HUES6 (cell line): ENCODE measurements around the gene ANKRD6.

Experiments
- H3K27ac ChIP-seq: 2 replicates; pipeline ENCODE4 v1.7.0; 2013; ENCODE audit warnings: low read depth, mild to moderate bottlenecking, low read length, inconsistent platforms
- H3K27me3 ChIP-seq: 2 replicates; pipeline ENCODE4 v1.6.1; 2013; ENCODE audit warnings: low read length; ENCODE audit not compliant: control insufficient read depth, insufficient read depth
- H3K36me3 ChIP-seq: 2 replicates; pipeline ENCODE4 v1.6.1; 2013; ENCODE audit warnings: low read length; ENCODE audit not compliant: control insufficient read depth, insufficient read depth
- H3K4me1 ChIP-seq: 2 replicates; pipeline ENCODE4 v1.6.1; 2013; ENCODE audit warnings: low read length; ENCODE audit not compliant: control insufficient read depth, insufficient read depth
- H3K4me3 ChIP-seq: 2 replicates; pipeline ENCODE4 v1.5.1; 2013; ENCODE audit warnings: low read depth, low read length
- H3K9ac ChIP-seq: one replicate; pipeline ENCODE4 v1.6.1; 2013; ENCODE audit warnings: mild to moderate bottlenecking, low read length
- H3K9me3 ChIP-seq: 2 replicates; pipeline ENCODE4 v1.6.1; 2013; ENCODE audit warnings: low read depth, low read length; ENCODE audit not compliant: control insufficient read depth, insufficient read depth

The ANKRD6 gene

DNA sequence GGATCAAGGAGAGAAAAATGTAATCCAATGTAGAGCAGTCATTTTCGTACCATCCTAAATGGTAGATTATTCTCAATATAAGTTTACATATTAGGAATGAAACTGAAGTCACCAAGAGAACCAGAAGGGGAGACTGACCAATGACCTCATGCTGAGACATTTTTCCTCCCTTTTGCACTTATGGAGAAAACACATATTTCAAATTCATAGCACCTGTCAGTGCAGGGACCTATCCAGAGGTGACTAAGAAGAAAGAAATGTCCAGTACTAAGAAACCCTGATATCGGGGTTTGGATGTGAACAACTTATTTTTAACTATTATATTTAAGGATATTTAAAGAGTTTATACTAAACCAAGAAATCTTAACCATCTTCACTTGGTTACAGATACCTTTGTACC is 222.2 kb downstream of the ANKRD6 start:
- Histone ChIP-seq H3K27ac (no peak overlapping the region), H3K36me3 (peaks cover 95% of the 10 kb centered on the region), H3K4me3 (no peak overlapping the region), H3K9ac (no peak overlapping the region), H3K9me3 (no peaks in the 10 kb centered on the region), H3K4me1 (no peaks in the 10 kb centered on the region), H3K27me3 (no peaks in the 10 kb centered on the region)

- no peak overlapping the region for H3K4me3 ChIP-seq
- no peak overlapping the region for H3K9ac ChIP-seq
- H3K9me3 ChIP-seq: no peaks in the 10 kb centered on the region
- H3K36me3 ChIP-seq: peaks cover 96% of the 10 kb centered on the region
- no peaks in the 10 kb centered on the region for H3K4me1 ChIP-seq
- no peaks in the 10 kb centered on the region for H3K27me3 ChIP-seq
- H3K27ac ChIP-seq: no peak overlapping the region
Observed at GRCh38 chr6:89657445-89658158, 224.7 kb downstream of the ANKRD6 start.

GRCh38 chr6:89660981-89661380 is 228.0 kb downstream of the ANKRD6 start:
- no peak overlapping the region for H3K9ac ChIP-seq
- H3K4me1 ChIP-seq: no peaks in the 10 kb centered on the region
- H3K27ac ChIP-seq: no peak overlapping the region
- no peaks in the 10 kb centered on the region for H3K27me3 ChIP-seq
- H3K36me3 ChIP-seq: peaks cover 95% of the 10 kb centered on the region
- H3K9me3 ChIP-seq: no peaks in the 10 kb centered on the region
- no peak overlapping the region for H3K4me3 ChIP-seq

- no peaks in the 10 kb centered on the region for H3K27me3 ChIP-seq
- peaks cover 95% of the 10 kb centered on the region for H3K36me3 ChIP-seq
- H3K4me1 ChIP-seq: no peaks in the 10 kb centered on the region
- no peaks in the 10 kb centered on the region for H3K9me3 ChIP-seq
- no peak overlapping the region for H3K4me3 ChIP-seq
- no peak overlapping the region for H3K27ac ChIP-seq
- no peak overlapping the region for H3K9ac ChIP-seq
Observed at GRCh38 chr6:89661559-89661958, 228.6 kb downstream of the ANKRD6 start.

GRCh38 chr6:89662659-89663223 is 229.8 kb downstream of the ANKRD6 start:
- no peaks in the 10 kb centered on the region for H3K27me3 ChIP-seq
- H3K9ac ChIP-seq: no peak overlapping the region
- peak overlapping the region; percentile 23; the same call in 1 of the 2 replicates for H3K27ac ChIP-seq
- peaks cover 7% of the 10 kb centered on the region for H3K4me1 ChIP-seq
- no peaks in the 10 kb centered on the region for H3K9me3 ChIP-seq
- H3K36me3 ChIP-seq: peaks cover 95% of the 10 kb centered on the region
- H3K4me3 ChIP-seq: no peak overlapping the region

GRCh38 chr6:89667872-89668556 is 235.1 kb downstream of the ANKRD6 start:
- H3K9ac ChIP-seq: peak overlapping the region; percentile 32
- H3K9me3 ChIP-seq: no peaks in the 10 kb centered on the region
- H3K27ac ChIP-seq: peak overlapping the region; percentile 95
- peaks cover 28% of the 10 kb centered on the region for H3K4me1 ChIP-seq
- H3K27me3 ChIP-seq: no peaks in the 10 kb centered on the region
- H3K36me3 ChIP-seq: peaks cover 86% of the 10 kb centered on the region
- H3K4me3 ChIP-seq: no peak overlapping the region; the same call in 1 of the 2 replicates

GRCh38 chr6:89669002-89669401 is 236.1 kb downstream of the ANKRD6 start:
- H3K27me3 ChIP-seq: no peaks in the 10 kb centered on the region
- peaks cover 30% of the 10 kb centered on the region for H3K4me1 ChIP-seq
- no peak overlapping the region for H3K4me3 ChIP-seq
- H3K27ac ChIP-seq: peak overlapping the region; percentile 95
- H3K9ac ChIP-seq: peak overlapping the region; percentile 51
- H3K9me3 ChIP-seq: no peaks in the 10 kb centered on the region
- H3K36me3 ChIP-seq: peaks cover 86% of the 10 kb centered on the region

DNA sequence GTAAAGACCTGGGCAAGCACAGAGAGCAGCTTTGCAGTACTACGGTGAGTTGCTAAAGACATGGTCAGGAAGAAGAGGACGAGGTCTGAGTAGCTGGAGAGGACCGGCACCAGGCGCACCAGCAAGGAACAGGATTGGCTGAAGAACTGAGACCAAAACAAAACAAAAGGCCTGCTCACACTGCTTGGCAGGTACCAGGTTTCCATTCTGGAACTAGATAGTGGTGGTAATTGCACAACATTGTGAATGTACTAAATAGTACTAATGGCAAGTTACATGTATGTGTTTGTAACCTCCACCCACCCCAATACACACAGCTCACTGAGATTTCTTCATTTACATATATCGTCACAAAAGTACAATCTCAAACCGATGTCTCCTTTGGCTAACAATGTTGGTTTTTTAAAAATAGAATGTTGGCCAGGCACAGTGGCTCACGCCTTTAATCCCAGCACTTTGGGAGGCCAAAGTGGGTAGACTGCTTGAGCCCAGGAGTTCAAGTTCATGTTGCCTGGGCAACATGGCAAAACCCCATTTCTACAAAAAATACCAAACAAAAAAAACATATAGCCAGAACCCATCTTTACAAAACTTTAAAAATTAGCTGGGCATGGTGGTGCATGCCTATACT is 238.1 kb downstream of the ANKRD6 start:
- Histone ChIP-seq H3K9me3 (no peaks in the 10 kb centered on the region), H3K4me1 (peaks cover 31% of the 10 kb centered on the region), H3K9ac (no peak overlapping the region), H3K4me3 (no peak overlapping the region), H3K36me3 (peaks cover 87% of the 10 kb centered on the region), H3K27me3 (no peaks in the 10 kb centered on the region), H3K27ac (no peak overlapping the region)

- no peak overlapping the region for H3K9ac ChIP-seq
- peaks cover 23% of the 10 kb centered on the region for H3K4me1 ChIP-seq
- no peak overlapping the region for H3K27ac ChIP-seq
- H3K9me3 ChIP-seq: no peaks in the 10 kb centered on the region
- no peaks in the 10 kb centered on the region for H3K27me3 ChIP-seq
- peaks cover 100% of the 10 kb centered on the region for H3K36me3 ChIP-seq
- no peak overlapping the region for H3K4me3 ChIP-seq
Observed at GRCh38 chr6:89675949-89676748, 243.2 kb downstream of the ANKRD6 start.

DNA sequence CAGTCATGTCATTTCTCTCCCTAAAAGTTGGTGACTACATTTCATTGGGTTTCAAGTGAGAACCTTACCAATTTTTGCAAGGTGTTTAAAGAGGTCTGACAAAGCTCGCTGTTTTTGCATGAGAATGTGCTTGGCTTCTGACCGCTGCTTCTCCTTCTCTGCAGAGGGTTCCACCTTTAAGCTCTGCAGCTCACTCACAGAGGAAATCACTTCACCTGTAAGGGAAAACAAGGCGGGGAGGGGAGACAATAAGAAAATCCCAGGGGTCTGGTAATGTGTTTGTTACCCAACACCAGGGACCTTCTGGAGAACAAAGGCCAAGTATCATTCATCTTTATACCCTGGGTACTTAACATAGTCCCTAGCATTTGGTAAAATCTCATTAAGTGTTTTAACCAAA is 245.6 kb downstream of the ANKRD6 start:
- Histone ChIP-seq H3K9me3 (no peaks in the 10 kb centered on the region), H3K9ac (no peak overlapping the region), H3K4me3 (no peak overlapping the region), H3K36me3 (peaks cover 97% of the 10 kb centered on the region), H3K27ac (peak overlapping the region; percentile 14; the same call in 1 of the 2 replicates), H3K4me1 (peaks cover 23% of the 10 kb centered on the region), H3K27me3 (no peaks in the 10 kb centered on the region)
